Fibroblast of lung (primary cell): Measurements from ENCODE around the gene DIAPH3.

ENCODE experiments used
- CTCF ChIP-seq, 2 donors: IDR thresholded peaks in 1 of 2; conservative IDR thresholded peaks in 1 of 2; 1 replicate in 1 of 2; 2 replicates in 1 of 2; pipeline ENCODE4 v1.5.1; 2011 to 2012; ENCODE audit warnings: low read length in 2 of 2, control low read depth in 1 of 2, inconsistent platforms in 1 of 2, low read depth in 1 of 2, mild to moderate bottlenecking in 1 of 2
- EZH2 ChIP-seq: IDR thresholded peaks from 2 replicates; pipeline ENCODE4 v1.5.1; 2012; ENCODE audit warnings: low read length, control low read depth, mild to moderate bottlenecking; ENCODE audit errors: missing control alignments

GRCh38 chr13:60019119-60019993 is 144.4 kb downstream of the DIAPH3 start:
- TF ChIP-seq CTCF (conservative IDR thresholded peaks at IDR 0.05 in 1 of 2, IDR thresholded peaks at IDR 0.05 in 1 of 2; ENCODE audit: low read depth in 1 of 2, low read length in 2 of 2) (no peak), EZH2 (no peak)
